DMS53 (cell line): ENCODE results near the gene MAPKAPK5.
A peak's percentile ranks its signal among the peaks of the same experiment; 100 is the strongest.
"Not testable (repeated sequence)": the region's sequence is repeated elsewhere in the genome, so short reads cannot be mapped to it uniquely, and the experiment has no call there.

Experiments
- DNase-seq: peaks from one replicate; lab custom pipeline; 2025; lab: John Stamatoyannopoulos, UW

Gene MAPKAPK5, protein sequence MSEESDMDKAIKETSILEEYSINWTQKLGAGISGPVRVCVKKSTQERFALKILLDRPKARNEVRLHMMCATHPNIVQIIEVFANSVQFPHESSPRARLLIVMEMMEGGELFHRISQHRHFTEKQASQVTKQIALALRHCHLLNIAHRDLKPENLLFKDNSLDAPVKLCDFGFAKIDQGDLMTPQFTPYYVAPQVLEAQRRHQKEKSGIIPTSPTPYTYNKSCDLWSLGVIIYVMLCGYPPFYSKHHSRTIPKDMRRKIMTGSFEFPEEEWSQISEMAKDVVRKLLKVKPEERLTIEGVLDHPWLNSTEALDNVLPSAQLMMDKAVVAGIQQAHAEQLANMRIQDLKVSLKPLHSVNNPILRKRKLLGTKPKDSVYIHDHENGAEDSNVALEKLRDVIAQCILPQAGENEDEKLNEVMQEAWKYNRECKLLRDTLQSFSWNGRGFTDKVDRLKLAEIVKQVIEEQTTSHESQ

DNA sequence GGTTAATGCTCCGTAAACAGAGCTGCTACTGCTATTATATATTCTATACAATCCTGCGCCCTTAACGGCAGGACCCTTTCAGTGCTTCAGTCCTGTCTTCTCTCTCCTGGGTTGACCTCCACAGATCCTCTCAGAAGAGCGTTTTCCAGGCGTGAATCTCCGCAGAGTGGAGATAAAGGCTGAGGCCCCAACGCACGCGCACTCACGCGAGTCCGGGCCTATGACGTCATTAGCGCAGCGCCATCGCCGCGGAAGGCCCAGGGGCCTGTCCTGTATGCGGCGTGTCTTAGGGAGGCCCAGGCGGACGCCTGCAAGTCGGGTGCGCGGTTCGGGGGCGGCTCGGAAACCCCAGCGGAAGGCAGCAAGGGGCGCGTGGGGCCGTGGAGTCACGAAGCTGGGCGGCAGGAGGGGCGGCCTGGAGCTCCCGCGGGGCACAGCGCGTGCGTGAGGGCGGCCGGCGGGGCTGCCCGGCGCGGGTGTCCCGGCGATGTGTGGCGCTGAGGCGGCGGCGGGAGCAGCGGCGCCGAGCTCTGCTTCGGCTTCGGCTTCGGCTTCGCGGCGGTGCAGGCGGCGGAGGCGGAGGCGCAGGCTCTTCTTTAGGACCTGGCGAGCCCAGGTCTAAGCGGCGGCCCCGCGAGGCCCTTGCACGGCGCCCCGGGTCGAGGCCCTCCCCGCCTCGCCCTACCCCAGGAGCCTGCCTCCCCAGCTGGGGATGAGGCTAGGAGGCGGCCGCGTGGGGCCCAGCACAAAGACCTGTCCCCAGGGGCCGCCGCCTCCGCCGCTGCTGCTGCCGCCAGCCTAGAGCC, at the start of gene MAPKAPK5:
TSS of gene MAPKAPK5 (plus strand) at position 479 of the 806 bp plus-strand sequence. CDS start 506 bp downstream, outside the sequence.
- peak; percentile 98 for DNase-seq

DNA sequence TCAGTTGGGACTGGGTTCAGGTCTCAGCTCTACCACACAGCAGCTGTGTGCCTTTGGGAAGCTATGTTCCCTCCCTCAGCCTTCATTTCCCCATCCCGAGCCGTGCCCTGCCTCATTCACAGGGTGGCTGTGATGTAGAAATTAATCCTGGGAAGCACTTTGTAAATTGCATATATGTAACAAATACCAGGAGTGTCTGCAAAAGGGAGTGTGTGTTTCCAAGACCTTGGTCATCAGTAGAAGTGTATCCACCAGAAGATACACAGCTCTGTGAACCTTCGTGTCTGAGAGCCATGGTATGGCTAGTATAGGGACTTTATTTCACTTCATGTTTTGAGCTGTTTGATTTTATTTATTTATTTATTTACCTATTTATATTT, 49.2 kb upstream of the MAPKAPK5 start:
- DNase-seq, result no peak

DNA sequence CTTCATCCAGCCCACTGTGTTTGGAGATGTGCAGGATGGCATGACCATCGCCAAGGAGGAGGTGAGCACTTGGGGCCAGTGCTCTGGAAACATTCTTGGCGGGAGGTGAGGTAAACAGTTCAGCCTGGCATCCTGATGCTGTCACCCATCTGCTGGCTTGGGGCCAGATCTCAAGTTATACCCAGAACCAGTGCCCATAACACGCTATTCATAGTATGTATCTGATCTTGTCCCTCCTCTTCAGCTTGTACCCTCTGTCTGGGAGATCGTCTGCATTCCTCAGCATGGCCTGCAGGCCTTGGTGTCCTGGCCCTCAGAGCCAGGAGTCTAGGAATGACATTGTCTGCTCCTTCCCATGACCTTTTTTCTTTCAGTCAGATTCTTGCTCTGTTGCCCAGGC, 43.8 kb upstream of the MAPKAPK5 start:
- no peak for DNase-seq

DNA sequence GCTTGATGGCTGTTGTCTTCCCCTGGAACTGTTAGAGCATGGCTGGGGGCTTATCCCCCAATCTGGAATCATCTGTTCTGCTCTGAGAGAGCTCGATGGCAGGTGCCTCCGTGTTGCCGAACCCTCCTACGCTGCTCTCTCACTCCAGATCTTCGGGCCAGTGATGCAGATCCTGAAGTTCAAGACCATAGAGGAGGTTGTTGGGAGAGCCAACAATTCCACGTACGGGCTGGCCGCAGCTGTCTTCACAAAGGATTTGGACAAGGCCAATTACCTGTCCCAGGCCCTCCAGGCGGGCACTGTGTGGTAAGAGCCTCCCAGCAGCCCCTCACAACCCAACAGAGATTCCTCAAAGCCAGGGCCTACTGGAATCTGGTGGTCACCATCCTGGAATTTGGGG, 42.3 kb upstream of the MAPKAPK5 start:
- no peak for DNase-seq

DNA sequence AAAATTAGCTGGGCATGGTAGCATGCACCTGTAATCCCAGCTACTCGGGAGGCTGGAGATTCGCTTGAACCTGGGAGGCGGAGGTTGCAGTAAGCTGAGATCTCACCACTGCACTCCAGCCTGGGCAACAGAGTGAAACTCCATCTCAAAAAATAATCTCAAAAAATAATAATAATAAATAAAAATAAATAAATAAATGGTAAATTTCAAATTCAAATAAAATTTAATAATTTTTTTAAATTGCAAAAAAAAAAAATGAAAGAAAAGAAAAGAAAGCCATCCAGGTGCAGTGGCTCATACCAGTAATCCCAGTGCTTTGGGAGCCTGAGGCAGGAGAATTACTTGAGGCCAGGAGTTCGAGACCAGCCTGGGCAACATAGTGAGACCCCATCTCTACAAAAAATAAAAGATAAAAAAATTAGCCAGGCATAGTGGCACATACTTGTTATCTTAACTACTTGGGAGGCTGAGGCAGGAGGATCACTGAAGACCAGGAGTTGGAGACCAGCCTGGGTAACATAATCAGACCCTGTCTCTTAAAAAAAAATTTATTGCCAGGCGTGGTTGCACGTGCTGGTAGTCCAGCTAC, 38.9 kb upstream of the MAPKAPK5 start:
- no peak for DNase-seq

DNA sequence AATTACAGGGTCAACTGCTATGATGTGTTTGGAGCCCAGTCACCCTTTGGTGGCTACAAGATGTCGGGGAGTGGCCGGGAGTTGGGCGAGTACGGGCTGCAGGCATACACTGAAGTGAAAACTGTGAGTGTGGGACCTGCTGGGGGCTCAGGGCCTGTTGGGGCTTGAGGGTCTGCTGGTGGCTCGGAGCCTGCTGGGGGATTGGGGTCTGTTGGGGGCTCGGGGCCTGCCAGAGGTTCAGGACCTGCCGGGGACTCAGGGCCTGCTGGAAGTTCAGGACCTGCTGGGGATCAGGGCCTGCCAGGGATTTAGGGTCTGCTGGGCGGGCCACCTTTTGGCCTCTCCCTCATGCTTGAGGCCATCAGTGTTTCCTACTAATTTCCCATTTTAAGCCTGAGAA, 38.2 kb upstream of the MAPKAPK5 start:
- no peak for DNase-seq

DNA sequence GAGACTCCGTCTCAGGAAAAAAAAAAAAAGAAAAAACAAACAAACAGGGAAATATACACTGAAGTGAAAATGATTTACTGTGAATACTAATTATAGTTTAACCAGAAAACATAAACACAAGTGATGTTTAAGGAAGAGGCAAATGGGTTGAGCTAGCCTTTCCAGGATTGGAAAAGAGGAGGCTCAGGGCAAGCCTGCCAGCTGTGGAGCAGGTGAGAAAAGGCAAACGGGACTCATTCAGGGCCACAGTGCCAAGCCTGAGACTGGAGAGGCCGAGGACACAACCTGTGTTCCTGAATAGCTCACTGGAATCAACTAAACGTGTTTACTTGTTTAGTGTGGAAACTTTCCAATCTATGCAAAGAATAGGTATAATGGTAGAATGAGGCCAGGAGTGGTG, 35.7 kb upstream of the MAPKAPK5 start:
- no peak for DNase-seq

DNA sequence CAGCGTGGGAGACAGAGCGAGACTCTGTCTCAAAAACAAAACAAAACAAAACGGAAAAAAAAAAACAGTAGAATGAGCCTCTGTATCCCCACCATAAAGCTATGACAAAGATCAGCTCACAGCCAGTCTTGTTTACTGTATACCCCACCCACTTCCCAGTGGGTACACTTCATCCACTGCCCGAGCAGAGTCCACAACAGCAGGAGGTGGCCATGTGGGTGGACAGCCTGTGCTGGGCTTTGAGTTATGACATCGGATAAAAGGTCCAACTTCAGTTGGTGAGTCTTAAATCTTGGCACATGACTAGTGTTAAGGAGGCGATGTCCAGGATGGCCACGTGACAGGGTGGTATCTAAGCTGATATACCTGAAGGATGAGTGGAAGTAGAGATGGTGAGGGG, 34.8 kb upstream of the MAPKAPK5 start:
- DNase-seq, result no peak

DNA sequence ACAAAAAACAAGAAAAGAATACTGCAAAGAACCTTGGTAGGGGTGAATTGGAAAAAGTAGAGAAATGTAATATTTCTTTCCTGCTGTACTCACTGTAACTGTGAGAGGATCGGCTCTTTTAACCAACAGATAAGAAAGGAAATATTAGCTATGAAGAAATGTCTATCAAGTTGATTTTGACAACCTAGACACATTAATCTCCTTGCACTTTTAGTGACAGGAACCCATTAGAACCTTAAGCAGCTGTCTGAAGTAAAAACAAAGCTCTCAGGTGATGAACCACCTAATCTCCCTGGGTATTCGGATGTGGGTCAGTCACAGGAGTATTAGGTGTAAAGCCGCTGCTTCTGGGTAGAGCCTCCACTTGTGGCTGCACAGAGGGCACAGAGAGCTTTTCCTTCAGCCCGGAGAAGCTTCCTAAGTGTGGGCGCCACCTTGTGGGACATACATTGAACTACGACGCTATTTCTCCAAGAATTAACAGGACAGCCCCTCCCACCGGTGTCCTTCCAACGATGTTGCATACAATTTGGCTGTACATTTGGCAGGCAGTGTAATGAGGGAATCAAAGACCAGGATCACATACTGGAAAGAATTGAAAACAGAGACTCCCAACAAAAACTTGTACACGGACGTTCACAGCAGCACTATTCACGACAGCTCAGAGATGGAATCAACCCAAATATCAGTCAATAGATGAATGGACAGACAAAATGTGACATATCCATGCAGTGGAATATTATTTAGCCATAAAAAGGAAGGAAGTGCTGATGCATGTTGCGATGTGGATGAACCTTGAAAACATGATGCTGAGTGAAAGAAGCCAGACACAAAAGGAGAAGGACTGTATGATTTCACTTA, 28.9 kb upstream of the MAPKAPK5 start:
- DNase-seq, result peak; percentile 96

DNA sequence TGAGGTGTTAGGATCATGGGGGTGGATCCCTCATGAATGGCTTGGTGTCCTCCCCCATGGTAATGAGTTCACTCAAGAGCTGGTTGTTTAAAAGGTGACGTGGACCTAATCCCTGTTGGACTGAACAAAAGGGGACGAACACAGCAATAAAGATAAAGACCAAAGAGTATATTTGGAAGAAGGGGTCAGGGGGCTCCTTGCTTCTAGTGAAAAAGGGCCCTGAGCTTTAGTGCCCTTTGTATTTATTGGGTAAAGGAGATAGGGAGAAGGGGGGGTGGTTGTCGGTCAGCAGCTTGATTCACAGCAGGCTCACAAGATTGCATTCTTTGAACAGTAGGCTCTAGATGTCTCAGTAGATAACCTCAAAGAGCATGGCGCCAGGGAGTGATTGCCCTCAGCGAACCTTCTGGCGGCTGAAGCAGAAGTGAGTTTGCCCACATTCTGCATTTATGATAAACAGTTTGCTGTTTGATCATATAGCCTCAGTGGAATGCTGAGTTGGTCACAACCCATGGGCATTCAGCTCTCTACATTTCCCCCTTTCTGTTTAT, 25.9 kb upstream of the MAPKAPK5 start:
- no peak for DNase-seq

DNA sequence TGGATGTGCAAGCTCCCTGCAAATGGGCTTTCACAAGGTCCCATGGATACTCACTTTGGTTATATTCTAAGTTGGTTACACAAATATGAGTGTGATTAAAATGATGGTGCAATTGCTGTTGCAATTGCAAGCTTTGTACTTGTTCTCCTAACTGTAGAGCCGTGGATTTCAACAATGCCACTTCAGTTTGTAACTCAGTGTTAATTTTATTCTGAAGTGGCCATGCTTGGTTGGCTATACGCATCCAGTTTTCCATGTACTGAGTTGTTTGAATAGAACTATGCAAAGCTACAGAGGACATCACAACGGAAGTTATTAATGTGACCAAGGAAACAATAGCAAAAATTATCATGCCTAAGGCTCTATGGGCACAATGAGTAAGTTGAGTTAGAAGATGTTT, 25.1 kb upstream of the MAPKAPK5 start:
- DNase-seq, result peak; percentile 79

DNA sequence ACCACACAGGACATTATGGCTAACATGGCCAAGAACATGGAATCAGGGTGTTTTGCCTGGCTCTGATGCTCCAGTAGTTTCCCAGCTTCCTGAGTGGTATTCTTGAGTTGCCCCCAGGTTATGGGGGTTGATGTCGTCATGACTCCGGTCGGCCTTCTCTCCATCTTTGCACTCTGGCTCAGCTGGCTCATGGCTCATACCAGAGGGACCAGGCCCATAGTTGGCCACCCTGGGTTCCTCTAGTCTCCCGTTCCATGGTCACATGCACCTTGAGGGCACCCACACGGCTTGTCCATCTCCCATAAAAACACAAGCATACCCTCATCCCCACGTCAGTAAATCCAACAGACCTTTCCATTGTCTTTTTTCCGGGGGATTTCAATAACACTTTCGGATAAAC, 23.7 kb upstream of the MAPKAPK5 start:
- no peak for DNase-seq

DNA sequence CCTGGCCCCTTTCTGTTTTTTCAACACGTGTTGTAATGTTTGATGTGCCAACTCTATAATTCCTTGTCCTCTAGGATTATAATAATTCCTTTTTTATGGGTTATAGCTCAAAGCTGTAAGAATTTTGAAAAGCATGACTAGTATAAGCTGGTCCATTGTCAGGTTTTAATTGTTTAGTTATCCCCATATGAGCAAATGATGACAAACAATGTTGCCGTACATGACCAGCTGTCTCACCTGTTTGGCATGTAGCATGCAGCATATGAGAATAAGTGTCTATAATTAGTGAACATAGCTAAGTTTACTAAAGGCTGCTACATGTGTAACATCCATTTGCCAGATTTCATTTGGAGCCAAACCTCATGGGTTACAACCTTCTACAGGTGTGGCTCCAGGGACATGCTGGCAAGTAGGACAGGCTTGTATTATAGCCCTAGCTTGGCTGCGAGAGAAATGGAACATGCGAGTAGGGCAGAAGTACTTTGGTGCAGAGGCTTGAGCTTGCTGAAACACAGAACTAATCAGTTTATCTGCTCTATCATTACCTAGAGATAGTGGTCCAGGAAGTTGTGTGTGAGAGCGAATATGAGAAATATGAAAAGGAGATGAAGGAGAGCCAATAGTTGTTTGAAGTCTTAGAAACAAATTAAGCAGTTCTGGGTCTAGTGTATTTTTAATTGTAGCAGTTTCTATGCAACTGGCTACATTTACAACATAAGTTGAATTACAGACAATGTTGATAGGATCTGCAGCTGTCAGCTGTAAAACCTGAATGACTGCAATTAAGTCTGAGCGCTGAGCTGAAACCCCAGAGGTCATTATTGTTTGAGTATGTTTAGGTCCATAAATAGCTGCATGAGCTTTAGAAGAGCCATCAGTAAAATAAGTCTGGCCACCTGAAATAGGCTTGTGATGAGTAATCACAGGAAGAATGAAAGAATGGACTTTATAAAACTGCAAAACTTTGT, 22.6 kb upstream of the MAPKAPK5 start:
- no peak for DNase-seq

DNA sequence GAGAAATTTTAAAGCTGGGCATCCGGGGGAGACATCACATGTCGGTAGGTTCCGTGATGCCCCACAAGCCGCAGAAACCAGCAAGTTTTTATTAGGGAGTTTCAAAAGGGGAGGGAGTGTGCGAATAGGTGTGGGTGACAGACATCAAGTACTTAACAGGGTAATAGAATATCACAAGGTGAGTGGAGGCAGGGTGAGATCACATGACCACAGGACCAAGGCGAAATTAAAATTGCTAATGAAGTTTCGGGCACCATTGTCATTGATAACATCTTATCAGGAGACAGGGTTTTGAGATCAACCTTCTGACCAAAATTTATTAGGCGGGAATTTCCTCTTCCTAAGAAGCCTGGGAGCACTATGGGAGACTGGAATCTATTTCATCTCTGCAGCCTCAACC, 21.2 kb upstream of the MAPKAPK5 start:
- not testable (repeated sequence) for DNase-seq

DNA sequence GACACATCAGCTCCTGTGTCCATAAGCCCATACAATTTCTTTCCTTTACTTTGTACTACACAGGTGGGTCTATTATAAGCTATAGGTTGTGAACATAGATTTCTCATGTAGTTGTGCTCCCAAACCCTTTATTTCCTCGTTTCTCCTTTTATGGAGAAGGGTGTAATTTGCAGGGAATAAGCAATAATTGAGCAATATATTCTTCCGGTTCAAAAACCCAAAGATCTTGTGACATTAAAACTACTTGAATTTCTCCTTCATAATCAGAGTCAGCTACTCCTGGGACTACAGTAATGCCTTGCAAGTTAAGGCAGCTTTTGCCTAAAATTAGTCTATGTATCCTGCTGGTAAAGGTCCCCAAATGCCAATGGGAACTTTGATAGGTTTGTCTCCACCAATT, 19.1 kb upstream of the MAPKAPK5 start:
- DNase-seq, result no peak

DNA sequence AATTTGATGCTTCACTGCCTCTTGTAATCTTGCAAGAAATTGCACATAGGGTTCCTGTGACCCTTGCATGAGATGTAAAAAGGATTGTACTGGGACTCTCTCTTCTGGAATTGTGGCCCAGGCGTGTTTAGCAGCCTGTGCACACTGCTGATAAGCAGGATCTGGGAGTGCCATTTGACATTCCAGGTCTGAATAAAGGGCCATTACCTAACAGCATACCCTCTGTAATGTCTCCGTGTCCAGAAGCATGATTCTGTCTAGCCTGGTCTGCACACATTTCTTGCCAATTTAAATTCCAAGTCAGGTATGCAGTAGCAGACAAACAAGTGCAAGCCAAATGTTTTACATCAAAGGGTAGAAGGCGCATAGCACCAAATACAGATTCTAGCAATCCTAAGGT, 18.1 kb upstream of the MAPKAPK5 start:
- no peak for DNase-seq

DNA sequence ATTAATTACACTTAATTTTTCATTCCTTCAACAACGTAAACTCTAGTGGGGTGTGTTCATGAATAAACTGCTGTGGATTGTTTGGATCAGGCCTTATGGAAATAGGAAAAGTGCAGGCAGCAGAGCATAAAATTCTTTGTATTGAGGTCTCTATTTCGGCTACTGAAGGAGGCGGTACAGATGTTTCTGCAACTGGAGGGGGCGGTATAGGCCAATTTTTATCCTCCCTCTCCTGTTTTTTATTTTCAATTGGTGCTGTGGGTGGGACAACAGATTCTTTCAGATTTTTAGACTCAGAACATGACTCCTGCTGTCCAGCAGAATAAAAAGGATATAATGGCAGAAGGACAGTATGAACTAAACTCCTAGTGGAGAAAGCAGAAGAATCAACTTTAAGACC, 17.7 kb upstream of the MAPKAPK5 start:
- DNase-seq, result peak; percentile 35

DNA sequence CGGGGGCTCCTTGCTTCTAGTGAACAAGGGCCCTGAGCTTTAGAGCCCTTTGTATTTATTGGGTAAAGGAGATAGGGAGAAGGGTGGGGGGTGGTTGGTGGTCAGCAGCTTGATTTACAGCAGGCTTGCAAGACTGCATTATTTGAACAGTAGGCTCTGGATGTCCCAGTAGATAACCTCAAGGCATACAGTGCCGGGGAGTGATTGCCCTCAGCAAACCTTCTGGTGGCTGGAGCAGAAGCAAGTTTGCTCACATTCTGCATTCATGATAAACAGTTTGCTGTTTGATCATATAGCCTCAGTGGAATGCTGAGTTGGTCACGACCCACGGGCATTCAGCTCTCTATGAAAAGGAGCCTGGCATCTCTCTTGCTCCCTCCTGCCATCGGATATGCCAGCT, 16.5 kb upstream of the MAPKAPK5 start:
- DNase-seq, result no peak

DNA sequence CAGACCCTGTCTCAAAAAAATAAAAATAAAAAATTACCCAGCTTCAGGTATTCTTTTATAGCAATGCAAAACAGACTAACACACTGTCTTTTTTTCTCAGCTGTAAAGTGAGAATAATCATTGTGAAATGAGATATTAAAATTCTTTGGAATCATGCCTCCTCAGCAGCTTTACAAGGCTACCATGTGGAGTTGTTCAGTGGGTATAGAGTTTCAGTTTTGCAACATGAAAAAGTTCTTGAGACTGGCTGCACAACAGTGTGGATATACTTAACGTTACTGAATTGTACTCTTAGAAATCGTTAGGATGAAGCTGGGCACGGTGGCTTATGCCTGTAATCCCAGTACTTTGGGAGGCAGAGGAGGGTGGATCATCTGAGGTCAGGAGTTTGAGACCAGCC, 15.7 kb upstream of the MAPKAPK5 start:
- DNase-seq, result no peak

DNA sequence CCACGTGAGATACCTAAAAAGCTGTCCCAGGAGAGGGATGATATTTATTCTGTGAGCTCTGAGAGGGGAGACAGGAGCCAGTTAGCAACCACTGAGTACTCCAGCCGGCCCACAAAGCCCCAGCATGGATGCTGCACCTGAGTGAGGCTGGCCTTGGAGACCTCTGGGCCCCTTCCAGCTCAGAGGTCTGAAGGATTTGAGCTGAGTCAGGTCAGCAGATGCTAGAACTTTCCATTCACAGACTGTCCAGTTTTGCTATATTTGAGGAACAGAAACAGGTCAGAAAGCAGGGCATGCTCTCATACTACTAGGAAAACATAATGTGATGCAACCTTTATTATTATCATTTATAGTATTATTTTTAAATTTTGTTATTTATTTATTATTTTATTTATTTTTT, 15.0 kb upstream of the MAPKAPK5 start:
- no peak for DNase-seq
